Measurements from ENCODE around the gene APOM. TPM values are rescaled to one million over a fixed set of nuclear protein-coding genes. Genes with fewer than 3 reads are reported as not detected.

Gene APOM
- total and polyA plus RNA-seq, 7 donors: 2.3 to 7.2 (median 3.6) TPM; not detected in 1

DNA sequence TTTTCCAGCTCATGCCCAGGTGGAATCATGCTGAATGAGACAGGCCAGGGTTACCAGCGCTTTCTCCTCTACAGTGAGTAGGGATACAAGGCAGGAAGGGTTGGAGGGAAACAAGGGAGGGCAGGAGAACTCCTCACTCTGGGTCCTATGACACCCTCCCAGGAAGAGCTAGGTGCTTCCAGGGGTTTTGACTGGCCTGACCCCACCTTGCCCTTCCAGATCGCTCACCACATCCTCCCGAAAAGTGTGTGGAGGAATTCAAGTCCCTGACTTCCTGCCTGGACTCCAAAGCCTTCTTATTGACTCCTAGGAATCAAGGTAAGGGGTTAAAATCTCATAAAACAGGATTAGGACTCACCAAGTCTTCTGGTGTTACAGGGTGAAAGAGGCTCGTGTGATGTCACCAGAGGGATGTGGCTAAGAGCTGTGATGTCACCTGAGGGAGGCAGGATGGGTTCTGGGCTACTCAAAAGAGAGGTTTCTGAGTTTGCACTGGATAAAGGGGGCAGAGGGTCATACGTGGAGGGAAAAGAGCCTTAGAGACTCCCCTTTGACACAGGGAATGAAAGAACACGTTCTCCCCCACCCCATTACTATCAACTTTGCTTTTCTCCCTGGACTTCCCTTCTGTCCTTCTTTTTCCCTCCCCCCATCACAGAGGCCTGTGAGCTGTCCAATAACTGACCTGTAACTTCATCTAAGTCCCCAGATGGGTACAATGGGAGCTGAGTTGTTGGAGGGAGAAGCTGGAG, 1.9 kb downstream of the APOM start:
- TF ChIP-seq, protein P1, sequence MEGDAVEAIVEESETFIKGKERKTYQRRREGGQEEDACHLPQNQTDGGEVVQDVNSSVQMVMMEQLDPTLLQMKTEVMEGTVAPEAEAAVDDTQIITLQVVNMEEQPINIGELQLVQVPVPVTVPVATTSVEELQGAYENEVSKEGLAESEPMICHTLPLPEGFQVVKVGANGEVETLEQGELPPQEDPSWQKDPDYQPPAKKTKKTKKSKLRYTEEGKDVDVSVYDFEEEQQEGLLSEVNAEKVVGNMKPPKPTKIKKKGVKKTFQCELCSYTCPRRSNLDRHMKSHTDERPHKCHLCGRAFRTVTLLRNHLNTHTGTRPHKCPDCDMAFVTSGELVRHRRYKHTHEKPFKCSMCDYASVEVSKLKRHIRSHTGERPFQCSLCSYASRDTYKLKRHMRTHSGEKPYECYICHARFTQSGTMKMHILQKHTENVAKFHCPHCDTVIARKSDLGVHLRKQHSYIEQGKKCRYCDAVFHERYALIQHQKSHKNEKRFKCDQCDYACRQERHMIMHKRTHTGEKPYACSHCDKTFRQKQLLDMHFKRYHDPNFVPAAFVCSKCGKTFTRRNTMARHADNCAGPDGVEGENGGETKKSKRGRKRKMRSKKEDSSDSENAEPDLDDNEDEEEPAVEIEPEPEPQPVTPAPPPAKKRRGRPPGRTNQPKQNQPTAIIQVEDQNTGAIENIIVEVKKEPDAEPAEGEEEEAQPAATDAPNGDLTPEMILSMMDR (IDR thresholded peaks at IDR 0.05): no peak
- no peak for TF ChIP-seq POLR2AphosphoS5 (IDR thresholded peaks at IDR 0.05)
- TF ChIP-seq POLR2A (IDR thresholded peaks at IDR 0.05): no peak
- TF ChIP-seq EP300 (IDR thresholded peaks at IDR 0.05): no peak

DNA sequence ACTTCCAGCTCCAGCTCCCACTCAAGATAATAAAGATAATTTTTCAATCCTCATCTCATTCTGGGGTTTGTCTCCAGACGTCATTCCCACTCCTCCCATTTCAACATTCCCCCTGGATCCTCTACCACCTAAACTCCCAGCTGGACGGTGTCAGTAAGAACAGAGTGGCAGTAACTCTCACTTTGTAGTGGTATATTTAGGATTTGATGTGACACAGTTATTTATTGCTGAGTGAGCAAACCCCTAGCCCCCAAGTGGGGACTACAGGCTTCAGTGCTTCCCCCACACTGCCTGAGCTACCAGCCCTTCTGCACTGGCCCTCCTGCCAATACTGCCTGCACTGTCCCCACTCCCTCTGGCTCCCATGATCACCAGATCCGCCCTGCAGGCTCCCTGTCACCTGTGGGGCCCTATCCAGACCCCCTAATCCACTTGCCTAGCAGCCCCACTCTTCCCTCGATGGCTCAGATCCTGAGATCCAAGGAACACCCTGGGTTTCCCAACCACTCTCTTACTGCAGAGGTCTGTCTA, 2.5 kb downstream of the APOM start:
- H3K27me3 ChIP-seq: no peaks in the 10 kb centered on the region
- no peak for DNase-seq
- peaks cover 0 to 59% (median 52%) of the 10 kb centered on the region in 4 donors for H3K4me1 ChIP-seq
- peak overlapping the region in 2 of 4 donors; percentile 5 to 98 for H3K27ac ChIP-seq
- intact Hi-C loops (cut with DNase I): no loop called here
- no peak overlapping the region for H3K4me3 ChIP-seq
- WGBS, 2 donors: 86 to 88% methylated on average over 4 of the region's 4 CpGs
- TF ChIP-seq, protein P1 (IDR thresholded peaks at IDR 0.05): no peak
- no peak for TF ChIP-seq EP300 (IDR thresholded peaks at IDR 0.05)
- no peak for TF ChIP-seq POLR2A (IDR thresholded peaks at IDR 0.05)
- TF ChIP-seq POLR2AphosphoS5 (IDR thresholded peaks at IDR 0.05): no peak
- peaks cover 0 to 30% (median 7%) of the 10 kb centered on the region in 4 donors for H3K36me3 ChIP-seq
- H3K9me3 ChIP-seq: no peaks in the 10 kb centered on the region

More for the DNA sequence above, 1.9 kb downstream of the APOM start:
- H3K4me1 ChIP-seq: peaks cover 0 to 58% (median 47%) of the 10 kb centered on the region in 4 donors
- no peak overlapping the region for H3K4me3 ChIP-seq
- peaks cover 0 to 29% (median 7%) of the 10 kb centered on the region in 4 donors for H3K36me3 ChIP-seq
- WGBS, 2 donors: 79 to 83% methylated on average over 6 of the region's 6 CpGs
- DNase-seq: no peak
- intact Hi-C loops (cut with DNase I): no loop called here
- H3K9me3 ChIP-seq: no peaks in the 10 kb centered on the region
- H3K27me3 ChIP-seq: no peaks in the 10 kb centered on the region
- peak overlapping the region in 2 of 4 donors; percentile 5 to 98 for H3K27ac ChIP-seq

DNA sequence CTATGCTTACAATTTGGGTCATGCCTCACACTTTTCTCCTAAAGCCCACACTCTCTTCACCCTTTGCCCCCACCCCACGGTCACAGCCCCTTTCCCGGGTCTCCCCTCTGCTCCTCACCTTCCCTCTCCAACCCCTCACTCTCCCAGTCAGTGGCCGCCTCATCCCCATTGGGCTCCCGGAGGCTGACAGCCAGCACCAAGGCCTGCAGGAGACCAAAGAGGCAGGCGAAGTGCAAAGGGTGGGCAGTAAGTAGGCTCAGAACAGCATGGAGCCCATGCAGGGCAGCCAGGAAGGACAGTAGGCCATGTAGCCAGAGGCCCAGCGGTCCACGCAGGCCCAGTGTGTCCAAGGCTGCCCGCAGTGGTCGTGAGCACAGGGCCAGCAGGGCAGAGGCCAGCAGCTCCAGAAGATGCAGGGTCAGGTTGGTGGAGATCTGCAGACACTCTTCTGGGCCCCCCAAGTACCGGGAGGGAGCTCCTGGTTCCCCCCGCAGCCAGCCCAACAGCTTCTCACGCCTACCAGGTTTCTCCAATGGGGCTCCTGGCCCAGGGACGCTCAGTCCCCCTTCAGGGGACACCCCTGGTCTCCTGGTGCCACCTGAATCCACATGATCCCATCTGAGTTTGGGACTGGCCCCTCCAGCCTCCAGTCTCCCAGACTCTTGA, 3.4 kb downstream of the APOM start:
- H3K9me3 ChIP-seq: no peaks in the 10 kb centered on the region
- WGBS, 2 donors: 85 to 89% methylated on average over 13 of the region's 13 CpGs
- H3K4me1 ChIP-seq: peaks cover 0 to 61% (median 55%) of the 10 kb centered on the region in 4 donors
- no peaks in the 10 kb centered on the region for H3K27me3 ChIP-seq
- no peak for TF ChIP-seq POLR2A (IDR thresholded peaks at IDR 0.05)
- TF ChIP-seq, protein P1 (IDR thresholded peaks at IDR 0.05): no peak
- TF ChIP-seq POLR2AphosphoS5 (IDR thresholded peaks at IDR 0.05): no peak
- TF ChIP-seq EP300 (IDR thresholded peaks at IDR 0.05): no peak
- intact Hi-C loops (cut with DNase I): no loop called here
- H3K36me3 ChIP-seq: peaks cover 0 to 30% (median 10%) of the 10 kb centered on the region in 4 donors
- no peak for DNase-seq
- peak overlapping the region; percentile 87 to 98 (median 90) for H3K27ac ChIP-seq
- H3K4me3 ChIP-seq: peak overlapping the region; percentile 66 to 88 (median 73)

DNA sequence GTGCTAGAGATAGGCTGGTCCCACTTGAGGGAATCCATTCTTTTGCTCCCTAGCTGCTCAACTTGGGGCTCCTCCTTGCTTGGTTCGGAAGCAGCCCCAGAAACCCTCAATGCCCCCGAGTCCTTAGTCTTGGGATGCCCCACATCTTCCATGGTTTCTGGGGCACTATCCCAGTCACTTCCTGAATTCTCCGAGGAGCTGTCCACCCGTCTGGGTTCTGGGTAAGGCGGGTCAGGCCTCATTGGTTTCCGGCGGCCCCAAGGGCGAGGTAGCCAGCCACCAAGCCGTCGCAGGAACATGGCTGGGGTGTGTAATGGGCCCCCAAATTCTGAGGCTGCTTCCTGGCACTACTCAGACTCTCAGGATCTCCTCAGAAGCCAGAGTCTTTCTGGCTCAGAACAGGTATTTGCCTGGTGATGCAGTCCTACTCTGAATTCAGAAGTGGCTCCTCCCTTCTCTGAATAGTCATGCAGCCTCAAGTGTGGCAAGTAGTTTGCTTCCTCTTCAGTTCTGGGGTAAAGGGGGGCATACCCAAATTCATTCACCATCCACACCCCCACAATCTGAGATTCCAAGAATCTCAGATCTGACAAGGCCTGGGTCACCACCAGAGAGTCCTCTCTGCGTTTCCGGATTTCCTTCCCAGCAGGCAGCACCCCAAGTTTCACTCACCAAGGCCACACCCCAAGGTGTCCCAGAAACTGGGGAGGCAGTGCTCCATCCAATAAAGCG, 4.1 kb downstream of the APOM start:
- no peak for DNase-seq
- Histone ChIP-seq H3K9me3 (no peaks in the 10 kb centered on the region), H3K36me3 (peaks cover 0 to 30% (median 10%) of the 10 kb centered on the region in 4 donors), H3K27ac (peak overlapping the region; percentile 87 to 98 (median 90)), H3K4me3 (peak overlapping the region; percentile 66 to 88 (median 73)), H3K27me3 (no peaks in the 10 kb centered on the region), H3K4me1 (peaks cover 0 to 65% (median 58%) of the 10 kb centered on the region in 4 donors)
- 6 to 33% methylated on average over 13 of the region's 13 CpGs for WGBS, 2 donors
- intact Hi-C loops (cut with DNase I): loop anchor here (10.0 kb wide), 1 partner anchor 1615 kb away; the partner anchor contains the start of genes B3GALT4, RPS18 and VPS52
- TF ChIP-seq EP300 (IDR thresholded peaks at IDR 0.05) (no peak), POLR2A (IDR thresholded peaks at IDR 0.05) (no peak), POLR2AphosphoS5 (IDR thresholded peaks at IDR 0.05) (no peak)
- TF ChIP-seq, protein P1 (IDR thresholded peaks at IDR 0.05): no peak

All from sigmoid colon (tissue), 7 donors.